HepG2 (cell line): Measurements from ENCODE around the gene PHKG1. TPM values are rescaled to one million over a fixed set of nuclear protein-coding genes. Genes with fewer than 3 reads are reported as not detected.

Experiments
- DMAP1 ChIP-seq: IDR thresholded peaks from 2 replicates; pipeline ENCODE4 v1.6.1; 2016
- HNF4G ChIP-seq, 2 experiments: sonication (generic) in 1 of 2; formaldehyde crosslinking in 1 of 2; IDR thresholded peaks; 2 replicates each; pipeline versions ENCODE4 v1.4.0 to v1.6.1; 2011 to 2020; ENCODE audit warnings: borderline replicate concordance in 2 of 2, low read depth in 2 of 2, mild to moderate bottlenecking in 2 of 2, low read length in 1 of 2, missing genetic modification reagents in 1 of 2, moderate library complexity in 1 of 2
- IKZF4 ChIP-seq: sonication (generic); formaldehyde crosslinking; IDR thresholded peaks from 2 replicates; pipeline ENCODE4 v1.5.1; 2020; ENCODE audit warnings: borderline replicate concordance, mild to moderate bottlenecking, low read depth, missing genetic modification reagents; ENCODE audit errors: not compliant biosample characterization
- PHF5A ChIP-seq: IDR thresholded peaks from one replicate; pipeline ENCODE4 v1.6.1; 2018; ENCODE audit warnings: low read depth, missing genetic modification reagents; ENCODE audit not compliant: unreplicated experiment
- PRPF4 ChIP-seq: fragments of 200-400 bp; formaldehyde crosslinking; IDR thresholded peaks from 2 replicates; pipeline ENCODE4 v1.6.1; 2016; ENCODE audit warnings: low read length, low read depth; ENCODE audit not compliant: poor library complexity, severe bottlenecking
- SAP130 ChIP-seq: IDR thresholded peaks from 2 replicates; pipeline ENCODE4 v1.6.1; 2016; ENCODE audit warnings: low read depth
- ZNF205 ChIP-seq: IDR thresholded peaks from 2 replicates; pipeline ENCODE4 v1.6.1; 2018; ENCODE audit warnings: missing biosample characterization, missing genetic modification reagents
- ZNF263 ChIP-seq: sonication (generic); formaldehyde crosslinking; IDR thresholded peaks from 2 replicates; pipeline ENCODE4 v1.4.0; 2020; ENCODE audit warnings: missing genetic modification reagents
- ZNF644 ChIP-seq: IDR thresholded peaks from 2 replicates; pipeline ENCODE4 v1.6.1; 2016; ENCODE audit warnings: low read depth
- polyA plus RNA-seq, 8 experiments: library from polyadenylated mRNA; depleted of rRNA in 3 of 8; stranded (reverse) in 7 of 8; unstranded in 1 of 8; fragments of >200 nt; fragmentation: Illumina TruSeq in 4 of 8; extraction: Trizol in 4 of 8; gene quantifications; 2 replicates each; pipeline versions ENCODE4 v1.2.1 to v1.2.3, GENCODE V29; 2011 to 2016; ENCODE audit warnings: low read depth in 4 of 8, missing spikeins in 1 of 8, mixed read lengths in 1 of 8; ENCODE audit not compliant: insufficient read depth in 1 of 8
- total RNA-seq, 5 experiments: library from RNA; depleted of rRNA; stranded (reverse); fragments of >200 nt; fragmentation: Illumina TruSeq; extraction: Trizol; gene quantifications; 2 replicates each; pipeline ENCODE4 v1.2.3, GENCODE V29; 2016; ENCODE audit warnings: low read depth in 1 of 5
- TF ChIP-seq, protein P1 (sequence below), 2 experiments: IDR thresholded peaks; 2 replicates each; pipeline ENCODE4 v1.6.1; 2011 to 2012; ENCODE audit warnings: low read length in 2 of 2, borderline replicate concordance in 1 of 2, low read depth in 1 of 2, mild to moderate bottlenecking in 1 of 2, moderate library complexity in 1 of 2
- TF ChIP-seq, protein P2 (sequence below): sonication (generic); formaldehyde crosslinking; IDR thresholded peaks from 2 replicates; pipeline ENCODE4 v1.4.0; 2020; ENCODE audit warnings: mild to moderate bottlenecking, missing genetic modification reagents
- TF ChIP-seq, protein P3 (sequence below): sonication (generic); formaldehyde crosslinking; IDR thresholded peaks from 2 replicates; pipeline ENCODE4 v1.5.0; 2020; ENCODE audit warnings: missing genetic modification reagents, mild to moderate bottlenecking, borderline replicate concordance
- TF ChIP-seq, protein P4 (sequence below): IDR thresholded peaks from 2 replicates; pipeline ENCODE4 v1.6.1; 2012; ENCODE audit warnings: low read length, improper control_type of control experiment
- TF ChIP-seq, protein P5 (sequence below): sonication (generic); formaldehyde crosslinking; IDR thresholded peaks from 2 replicates; pipeline ENCODE4 v1.8.1; 2023; ENCODE audit warnings: missing genetic modification reagents, inconsistent platforms, borderline replicate concordance

PHKG1 gene
- total and polyA plus RNA-seq, 2 of the 13 experiments (the other 11 are each of a cell fraction or from before 2014, with no cell fraction given) = 0.44 to 0.71 TPM

DNA sequence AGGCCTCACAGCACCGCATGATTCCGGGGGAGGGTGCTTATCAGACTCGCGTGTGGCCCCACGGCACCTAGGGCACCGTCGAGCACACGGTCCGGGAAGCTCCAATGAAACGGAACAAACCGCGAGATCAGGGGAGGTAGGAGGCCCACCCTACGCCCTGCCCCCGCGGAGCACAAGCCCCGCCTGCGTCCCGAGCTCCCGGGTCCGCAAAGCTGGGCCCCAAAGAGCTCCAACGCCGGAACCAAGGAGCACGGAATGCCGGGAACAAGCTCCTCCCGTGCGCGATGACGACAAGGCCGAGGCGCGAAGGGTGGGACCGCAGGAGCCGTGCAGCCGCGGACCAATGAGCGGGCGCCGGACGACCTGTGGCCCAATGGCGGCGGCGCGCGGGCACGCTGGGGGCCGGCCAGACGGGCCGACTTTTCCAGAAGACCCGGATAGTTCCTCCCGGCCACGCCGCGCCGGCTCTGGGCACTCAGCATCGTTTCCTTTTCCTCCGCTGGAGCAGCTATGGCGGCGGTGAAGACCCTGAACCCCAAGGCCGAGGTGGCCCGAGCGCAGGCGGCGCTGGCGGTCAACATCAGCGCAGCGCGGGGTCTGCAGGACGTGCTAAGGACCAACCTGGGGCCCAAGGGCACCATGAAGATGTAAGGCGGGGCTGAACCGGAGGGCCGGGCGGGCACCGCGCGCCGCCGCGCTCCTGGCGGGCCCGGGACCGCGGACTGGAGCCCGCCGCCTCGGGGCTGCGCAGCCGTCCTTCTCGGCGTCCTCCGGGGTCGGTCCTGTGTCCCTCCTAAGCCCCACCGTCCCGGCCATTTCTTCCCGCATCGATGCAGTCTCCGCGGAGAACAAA is 41.2 kb downstream of the PHKG1 start, which contains the start of the genes CCT6A and PSPH (continued):
- TF ChIP-seq, protein P1, sequence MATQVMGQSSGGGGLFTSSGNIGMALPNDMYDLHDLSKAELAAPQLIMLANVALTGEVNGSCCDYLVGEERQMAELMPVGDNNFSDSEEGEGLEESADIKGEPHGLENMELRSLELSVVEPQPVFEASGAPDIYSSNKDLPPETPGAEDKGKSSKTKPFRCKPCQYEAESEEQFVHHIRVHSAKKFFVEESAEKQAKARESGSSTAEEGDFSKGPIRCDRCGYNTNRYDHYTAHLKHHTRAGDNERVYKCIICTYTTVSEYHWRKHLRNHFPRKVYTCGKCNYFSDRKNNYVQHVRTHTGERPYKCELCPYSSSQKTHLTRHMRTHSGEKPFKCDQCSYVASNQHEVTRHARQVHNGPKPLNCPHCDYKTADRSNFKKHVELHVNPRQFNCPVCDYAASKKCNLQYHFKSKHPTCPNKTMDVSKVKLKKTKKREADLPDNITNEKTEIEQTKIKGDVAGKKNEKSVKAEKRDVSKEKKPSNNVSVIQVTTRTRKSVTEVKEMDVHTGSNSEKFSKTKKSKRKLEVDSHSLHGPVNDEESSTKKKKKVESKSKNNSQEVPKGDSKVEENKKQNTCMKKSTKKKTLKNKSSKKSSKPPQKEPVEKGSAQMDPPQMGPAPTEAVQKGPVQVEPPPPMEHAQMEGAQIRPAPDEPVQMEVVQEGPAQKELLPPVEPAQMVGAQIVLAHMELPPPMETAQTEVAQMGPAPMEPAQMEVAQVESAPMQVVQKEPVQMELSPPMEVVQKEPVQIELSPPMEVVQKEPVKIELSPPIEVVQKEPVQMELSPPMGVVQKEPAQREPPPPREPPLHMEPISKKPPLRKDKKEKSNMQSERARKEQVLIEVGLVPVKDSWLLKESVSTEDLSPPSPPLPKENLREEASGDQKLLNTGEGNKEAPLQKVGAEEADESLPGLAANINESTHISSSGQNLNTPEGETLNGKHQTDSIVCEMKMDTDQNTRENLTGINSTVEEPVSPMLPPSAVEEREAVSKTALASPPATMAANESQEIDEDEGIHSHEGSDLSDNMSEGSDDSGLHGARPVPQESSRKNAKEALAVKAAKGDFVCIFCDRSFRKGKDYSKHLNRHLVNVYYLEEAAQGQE (IDR thresholded peaks at IDR 0.05; ENCODE audit: borderline replicate concordance in 1 of 2, low read depth in 1 of 2, low read length in 2 of 2) = peak in 1 of 2 experiments; percentile 18; a peak in 1 of 4 replicates
- TF ChIP-seq DMAP1 (CRISPR knock-in tag) = peak; percentile 93
- peak; percentile 70 for TF ChIP-seq IKZF4
- TF ChIP-seq ZNF644 (CRISPR knock-in tag) = 0 out of 2 replicates have a peak, but pooled peaks have one; percentile 20
- TF ChIP-seq, protein P2, sequence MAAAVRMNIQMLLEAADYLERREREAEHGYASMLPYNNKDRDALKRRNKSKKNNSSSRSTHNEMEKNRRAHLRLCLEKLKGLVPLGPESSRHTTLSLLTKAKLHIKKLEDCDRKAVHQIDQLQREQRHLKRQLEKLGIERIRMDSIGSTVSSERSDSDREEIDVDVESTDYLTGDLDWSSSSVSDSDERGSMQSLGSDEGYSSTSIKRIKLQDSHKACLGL (CRISPR knock-in tag) = peak; percentile 89
- TF ChIP-seq HNF4G (IDR thresholded peaks at IDR 0.05; ENCODE audit: borderline replicate concordance, low read depth, low read length) = no peak
- TF ChIP-seq HNF4G (CRISPR knock-in tag; IDR thresholded peaks at IDR 0.05; ENCODE audit: borderline replicate concordance, low read depth) = peak; percentile 40; the same call in 1 of the 2 replicates
- peak; percentile 25 for TF ChIP-seq PHF5A
- no peak; the same call in 1 of the 2 replicates for TF ChIP-seq ZNF205 (CRISPR knock-in tag)
- TF ChIP-seq, protein P3, sequence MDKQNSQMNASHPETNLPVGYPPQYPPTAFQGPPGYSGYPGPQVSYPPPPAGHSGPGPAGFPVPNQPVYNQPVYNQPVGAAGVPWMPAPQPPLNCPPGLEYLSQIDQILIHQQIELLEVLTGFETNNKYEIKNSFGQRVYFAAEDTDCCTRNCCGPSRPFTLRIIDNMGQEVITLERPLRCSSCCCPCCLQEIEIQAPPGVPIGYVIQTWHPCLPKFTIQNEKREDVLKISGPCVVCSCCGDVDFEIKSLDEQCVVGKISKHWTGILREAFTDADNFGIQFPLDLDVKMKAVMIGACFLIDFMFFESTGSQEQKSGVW (CRISPR knock-in tag) = no peak
- TF ChIP-seq, protein P4, sequence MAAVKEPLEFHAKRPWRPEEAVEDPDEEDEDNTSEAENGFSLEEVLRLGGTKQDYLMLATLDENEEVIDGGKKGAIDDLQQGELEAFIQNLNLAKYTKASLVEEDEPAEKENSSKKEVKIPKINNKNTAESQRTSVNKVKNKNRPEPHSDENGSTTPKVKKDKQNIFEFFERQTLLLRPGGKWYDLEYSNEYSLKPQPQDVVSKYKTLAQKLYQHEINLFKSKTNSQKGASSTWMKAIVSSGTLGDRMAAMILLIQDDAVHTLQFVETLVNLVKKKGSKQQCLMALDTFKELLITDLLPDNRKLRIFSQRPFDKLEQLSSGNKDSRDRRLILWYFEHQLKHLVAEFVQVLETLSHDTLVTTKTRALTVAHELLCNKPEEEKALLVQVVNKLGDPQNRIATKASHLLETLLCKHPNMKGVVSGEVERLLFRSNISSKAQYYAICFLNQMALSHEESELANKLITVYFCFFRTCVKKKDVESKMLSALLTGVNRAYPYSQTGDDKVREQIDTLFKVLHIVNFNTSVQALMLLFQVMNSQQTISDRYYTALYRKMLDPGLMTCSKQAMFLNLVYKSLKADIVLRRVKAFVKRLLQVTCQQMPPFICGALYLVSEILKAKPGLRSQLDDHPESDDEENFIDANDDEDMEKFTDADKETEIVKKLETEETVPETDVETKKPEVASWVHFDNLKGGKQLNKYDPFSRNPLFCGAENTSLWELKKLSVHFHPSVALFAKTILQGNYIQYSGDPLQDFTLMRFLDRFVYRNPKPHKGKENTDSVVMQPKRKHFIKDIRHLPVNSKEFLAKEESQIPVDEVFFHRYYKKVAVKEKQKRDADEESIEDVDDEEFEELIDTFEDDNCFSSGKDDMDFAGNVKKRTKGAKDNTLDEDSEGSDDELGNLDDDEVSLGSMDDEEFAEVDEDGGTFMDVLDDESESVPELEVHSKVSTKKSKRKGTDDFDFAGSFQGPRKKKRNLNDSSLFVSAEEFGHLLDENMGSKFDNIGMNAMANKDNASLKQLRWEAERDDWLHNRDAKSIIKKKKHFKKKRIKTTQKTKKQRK = no peak
- TF ChIP-seq, protein P5, sequence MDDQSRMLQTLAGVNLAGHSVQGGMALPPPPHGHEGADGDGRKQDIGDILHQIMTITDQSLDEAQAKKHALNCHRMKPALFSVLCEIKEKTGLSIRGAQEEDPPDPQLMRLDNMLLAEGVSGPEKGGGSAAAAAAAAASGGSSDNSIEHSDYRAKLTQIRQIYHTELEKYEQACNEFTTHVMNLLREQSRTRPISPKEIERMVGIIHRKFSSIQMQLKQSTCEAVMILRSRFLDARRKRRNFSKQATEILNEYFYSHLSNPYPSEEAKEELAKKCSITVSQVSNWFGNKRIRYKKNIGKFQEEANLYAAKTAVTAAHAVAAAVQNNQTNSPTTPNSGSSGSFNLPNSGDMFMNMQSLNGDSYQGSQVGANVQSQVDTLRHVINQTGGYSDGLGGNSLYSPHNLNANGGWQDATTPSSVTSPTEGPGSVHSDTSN (CRISPR knock-in tag) = no peak
- 0 out of 2 replicates have a peak, but pooled peaks have one; percentile 46 for TF ChIP-seq ZNF263
- peak; percentile 96 for TF ChIP-seq SAP130
- TF ChIP-seq PRPF4 = no peak
